GM21360 (cell line): Measurements from ENCODE around the gene RABEP2.
"Not testable (repeated sequence)": the region's sequence is repeated elsewhere in the genome, so short reads cannot be mapped to it uniquely, and the experiment has no call there.

Experiments used
- ATAC-seq: cut with Tn5 transposase; IDR thresholded peaks from one replicate; pipeline ENCODE4 v1.9.1; 2021; ENCODE audit warnings: mild to moderate bottlenecking, moderate library complexity; ENCODE audit not compliant: unreplicated experiment

Gene RABEP2

DNA sequence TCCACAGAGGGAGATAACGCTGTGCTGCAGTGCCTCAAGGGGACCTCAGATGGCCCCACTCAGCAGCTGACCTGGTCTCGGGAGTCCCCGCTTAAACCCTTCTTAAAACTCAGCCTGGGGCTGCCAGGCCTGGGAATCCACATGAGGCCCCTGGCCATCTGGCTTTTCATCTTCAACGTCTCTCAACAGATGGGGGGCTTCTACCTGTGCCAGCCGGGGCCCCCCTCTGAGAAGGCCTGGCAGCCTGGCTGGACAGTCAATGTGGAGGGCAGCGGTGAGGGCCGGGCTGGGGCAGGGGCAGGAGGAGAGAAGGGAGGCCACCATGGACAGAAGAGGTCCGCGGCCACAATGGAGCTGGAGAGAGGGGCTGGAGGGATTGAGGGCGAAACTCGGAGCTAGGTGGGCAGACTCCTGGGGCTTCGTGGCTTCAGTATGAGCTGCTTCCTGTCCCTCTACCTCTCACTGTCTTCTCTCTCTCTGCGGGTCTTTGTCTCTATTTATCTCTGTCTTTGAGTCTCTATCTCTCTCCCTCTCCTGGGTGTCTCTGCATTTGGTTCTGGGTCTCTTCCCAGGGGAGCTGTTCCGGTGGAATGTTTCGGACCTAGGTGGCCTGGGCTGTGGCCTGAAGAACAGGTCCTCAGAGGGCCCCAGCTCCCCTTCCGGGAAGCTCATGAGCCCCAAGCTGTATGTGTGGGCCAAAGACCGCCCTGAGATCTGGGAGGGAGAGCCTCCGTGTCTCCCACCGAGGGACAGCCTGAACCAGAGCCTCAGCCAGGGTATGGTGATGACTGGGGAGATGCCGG lies 7.5 kb upstream of the RABEP2 start:
- no peak for ATAC-seq

DNA sequence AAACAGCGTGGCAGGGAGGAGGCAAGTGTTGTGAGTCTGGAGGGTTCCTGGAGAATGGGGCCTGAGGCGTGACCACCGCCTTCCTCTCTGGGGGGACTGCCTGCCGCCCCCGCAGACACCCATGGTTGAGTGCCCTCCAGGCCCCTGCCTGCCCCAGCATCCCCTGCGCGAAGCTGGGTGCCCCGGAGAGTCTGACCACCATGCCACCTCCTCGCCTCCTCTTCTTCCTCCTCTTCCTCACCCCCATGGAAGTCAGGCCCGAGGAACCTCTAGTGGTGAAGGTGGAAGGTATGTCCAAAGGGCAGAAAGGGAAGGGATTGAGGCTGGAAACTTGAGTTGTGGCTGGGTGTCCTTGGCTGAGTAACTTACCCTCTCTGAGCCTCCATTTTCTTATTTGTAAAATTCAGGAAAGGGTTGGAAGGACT lies 6.8 kb upstream of the RABEP2 start, which contains the start of gene CD19:
TSS of gene CD19 (plus strand) at position 171 of the 425 bp plus-strand sequence. CDS start at position 201, 30 bp downstream.
- no peak for ATAC-seq

DNA sequence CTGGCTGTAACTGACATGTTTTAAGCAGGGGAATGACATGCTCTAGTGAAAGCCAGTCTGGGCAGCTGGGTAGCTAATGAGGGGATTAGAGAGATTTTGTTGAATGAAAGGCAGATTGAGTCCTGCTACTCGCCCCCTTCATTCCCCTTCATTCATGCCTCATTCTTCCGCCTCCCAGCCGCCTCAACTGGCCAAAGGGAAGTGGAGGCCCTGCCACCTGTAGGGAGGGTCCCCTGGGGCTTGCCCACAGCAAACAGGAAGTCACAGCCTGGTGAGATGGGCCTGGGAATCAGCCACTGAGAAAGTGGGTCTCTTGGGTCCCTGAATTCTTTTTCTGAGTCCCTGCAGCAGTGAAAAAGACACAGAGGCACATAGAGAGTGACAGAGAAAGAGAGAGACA lies 5.6 kb upstream of the RABEP2 start:
- ATAC-seq: no peak

DNA sequence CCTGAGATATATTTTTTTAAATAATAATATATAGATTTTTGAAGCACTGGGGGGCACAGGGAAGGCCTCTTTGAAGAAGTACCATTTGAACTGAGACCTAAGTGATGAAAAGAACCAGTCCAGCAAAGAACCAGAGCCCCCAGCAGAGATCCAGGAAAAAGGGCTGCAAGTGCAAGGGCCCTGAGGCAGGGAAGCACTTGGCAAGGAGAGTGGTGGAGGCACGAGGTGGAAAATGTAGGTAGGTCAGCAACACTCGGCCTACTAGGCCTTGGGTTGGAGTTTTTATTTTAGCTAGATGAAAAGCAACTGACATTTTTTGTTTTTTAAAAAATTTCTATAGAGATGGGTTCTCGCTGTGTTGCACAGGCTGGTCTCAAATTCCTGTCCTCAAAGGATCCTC lies 5.2 kb upstream of the RABEP2 start:
- no peak for ATAC-seq

DNA sequence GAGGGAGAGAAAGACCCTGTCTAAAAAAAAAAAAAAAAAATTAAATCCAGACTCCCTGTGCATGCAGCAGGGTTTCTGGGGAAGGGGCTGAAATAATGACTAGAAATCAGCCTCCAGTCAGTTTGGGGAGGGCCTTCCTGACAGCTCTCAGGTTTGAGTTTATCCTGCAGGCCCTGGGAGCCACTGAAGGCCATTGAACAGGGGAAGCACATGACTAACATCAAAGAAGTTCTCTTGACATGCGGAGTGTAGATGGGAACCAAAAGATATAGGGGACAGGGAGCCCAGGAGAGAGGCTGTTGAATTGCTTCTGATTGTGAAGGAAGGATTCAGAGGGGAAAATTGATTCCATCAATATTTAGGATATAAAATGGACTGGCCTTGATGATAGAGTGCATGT lies 2.8 kb upstream of the RABEP2 start:
- no peak for ATAC-seq

DNA sequence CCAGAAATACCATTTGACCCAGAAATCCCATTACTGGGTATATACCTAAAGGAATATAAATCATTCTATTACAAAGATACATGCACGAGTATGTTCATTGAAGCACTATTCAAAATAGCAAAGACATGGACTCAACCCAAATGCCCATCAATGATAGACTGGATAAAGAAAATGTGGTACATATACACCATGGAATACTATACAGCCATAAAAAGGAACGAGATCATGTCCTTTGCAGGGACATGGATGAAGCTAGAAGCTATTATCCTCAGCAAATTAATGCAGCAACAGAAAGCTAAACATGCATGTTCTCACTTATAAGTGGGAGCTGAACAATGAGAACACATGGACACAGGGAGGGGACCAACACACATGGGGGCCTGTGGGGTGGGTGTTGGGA lies 1.2 kb upstream of the RABEP2 start:
- ATAC-seq: not testable (repeated sequence)

DNA sequence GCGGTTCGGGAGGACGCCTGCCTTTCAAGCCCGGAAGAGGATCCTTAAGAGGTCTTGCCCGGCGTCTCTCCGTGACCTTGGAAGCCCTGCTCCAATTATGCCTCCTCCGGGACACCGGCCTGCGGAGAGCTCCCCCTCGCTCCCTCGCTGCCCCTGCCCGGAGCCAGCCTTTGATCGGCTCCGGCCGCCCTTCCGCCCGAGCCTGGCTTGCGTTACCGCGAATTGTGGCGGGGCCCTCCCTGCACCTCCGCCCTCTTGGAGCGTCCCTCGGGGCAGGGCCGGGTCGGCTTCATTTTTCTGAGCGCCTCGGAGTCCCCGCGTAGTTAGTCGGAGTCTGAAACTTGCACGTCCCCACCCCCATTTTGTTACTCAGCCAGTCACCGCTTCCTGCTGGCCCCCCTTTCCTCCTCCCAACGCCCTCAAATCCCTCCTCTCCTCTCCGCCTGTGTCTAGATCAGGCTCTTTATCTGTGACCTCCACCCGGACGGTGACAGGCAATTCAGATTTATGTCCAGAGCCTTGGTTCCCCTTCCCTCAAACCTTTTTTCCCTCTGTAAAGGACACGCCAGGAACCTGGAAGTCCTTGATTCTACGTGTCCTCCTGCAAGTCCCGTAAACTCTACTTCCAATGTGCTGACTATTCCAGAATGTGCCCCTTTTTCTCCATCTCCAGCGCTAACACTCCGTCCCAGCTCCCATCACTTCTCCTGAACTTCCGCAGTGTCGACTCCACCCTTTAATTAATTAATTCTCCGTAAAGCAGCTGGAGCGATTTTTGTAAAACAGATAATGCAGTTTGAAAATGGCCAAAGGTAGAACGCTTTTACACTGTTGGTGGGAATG lies 569 bp upstream of the RABEP2 start:
- ATAC-seq: peak; percentile 35

DNA sequence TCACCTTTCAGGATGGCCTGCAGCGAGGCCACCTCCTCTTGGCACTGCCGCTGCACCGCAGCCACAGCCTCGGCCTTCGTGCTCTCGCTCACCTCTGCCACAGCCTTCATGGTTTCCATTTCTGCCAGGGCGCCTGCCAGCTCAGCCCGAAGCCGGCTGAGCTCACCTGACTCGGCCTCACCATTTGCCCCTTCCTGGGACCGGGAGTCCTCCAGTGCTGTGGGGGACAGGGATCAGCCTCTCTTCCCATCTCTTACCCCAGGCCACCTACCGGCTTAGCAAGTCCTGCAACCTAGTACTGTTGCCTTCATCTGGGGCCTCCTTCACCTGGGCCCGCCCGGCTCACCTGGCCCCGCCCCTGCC lies 658 bp downstream of the RABEP2 start:
- no peak for ATAC-seq

DNA sequence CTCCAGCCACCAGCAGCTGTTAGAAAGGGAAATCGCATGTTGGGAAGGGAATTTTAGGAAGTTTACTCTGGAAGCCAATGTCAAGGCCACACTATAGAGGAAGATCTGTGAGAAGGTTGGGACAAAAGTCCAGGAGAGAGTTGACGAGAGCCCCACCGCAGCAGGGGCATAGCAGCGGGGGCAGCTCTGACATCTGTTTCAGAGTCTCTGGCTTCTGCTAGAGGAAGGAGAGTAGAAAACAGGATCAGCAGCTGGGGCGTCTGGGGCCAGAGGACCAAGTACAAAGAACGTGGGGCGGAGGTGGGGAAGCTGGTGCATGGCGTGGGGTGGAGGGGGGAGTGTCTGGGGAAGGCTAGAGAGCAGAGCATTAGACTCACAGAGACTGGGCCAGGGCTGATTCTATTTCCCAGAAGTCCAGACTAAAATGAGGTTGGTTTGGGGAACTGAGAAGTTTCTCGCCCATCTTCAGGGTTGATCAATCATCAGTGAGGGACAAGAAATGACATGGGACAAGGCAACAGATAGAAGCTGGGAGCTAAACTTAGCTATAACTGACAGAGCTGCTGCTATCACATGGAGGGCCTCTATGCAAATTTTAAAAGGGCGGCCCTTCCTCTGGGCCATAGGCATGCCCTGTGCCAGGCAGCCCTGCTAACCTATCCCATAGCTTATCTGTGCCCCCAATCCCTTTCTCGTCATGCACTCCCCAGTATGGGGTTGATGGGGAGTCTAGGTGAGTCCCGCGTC lies 1.2 kb downstream of the RABEP2 start:
- peak; percentile 47 for ATAC-seq

DNA sequence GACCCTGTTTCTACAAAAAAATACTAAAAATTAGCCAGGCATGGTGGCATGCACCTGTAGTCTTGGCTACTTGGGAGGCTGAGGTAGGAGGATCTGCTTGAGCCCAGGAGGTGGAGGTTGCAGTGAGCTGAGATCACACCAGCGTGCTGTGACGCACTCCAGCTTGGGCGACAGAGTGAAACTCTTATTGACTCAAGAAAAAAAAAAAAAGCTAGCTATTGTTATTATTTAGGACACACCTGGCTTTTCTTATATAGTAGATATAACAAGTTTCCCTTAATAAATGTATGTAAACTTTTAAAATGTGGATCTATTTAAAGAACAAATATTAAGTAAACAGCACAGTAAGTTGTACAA lies 1.8 kb downstream of the RABEP2 start:
- ATAC-seq: no peak

DNA sequence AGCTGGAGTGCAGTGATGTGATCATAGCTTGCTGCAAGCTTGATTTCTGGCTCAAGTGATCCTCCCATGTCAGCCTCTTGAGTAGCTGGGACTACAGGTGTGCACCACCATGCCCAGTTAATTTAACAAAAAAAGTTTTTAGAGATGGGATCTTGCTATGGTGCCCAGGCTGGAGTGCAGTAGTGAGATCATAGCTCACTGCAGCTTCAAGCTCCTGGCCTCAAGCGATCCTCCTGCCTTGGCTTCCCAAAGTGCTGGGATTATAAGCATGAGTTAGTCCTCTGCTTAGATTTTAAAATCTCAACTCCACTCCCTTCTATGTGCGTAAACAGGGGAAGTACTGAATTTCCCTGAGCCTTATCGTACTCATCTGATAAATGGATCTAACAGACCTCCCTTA lies 6.3 kb downstream of the RABEP2 start:
- ATAC-seq: no peak

DNA sequence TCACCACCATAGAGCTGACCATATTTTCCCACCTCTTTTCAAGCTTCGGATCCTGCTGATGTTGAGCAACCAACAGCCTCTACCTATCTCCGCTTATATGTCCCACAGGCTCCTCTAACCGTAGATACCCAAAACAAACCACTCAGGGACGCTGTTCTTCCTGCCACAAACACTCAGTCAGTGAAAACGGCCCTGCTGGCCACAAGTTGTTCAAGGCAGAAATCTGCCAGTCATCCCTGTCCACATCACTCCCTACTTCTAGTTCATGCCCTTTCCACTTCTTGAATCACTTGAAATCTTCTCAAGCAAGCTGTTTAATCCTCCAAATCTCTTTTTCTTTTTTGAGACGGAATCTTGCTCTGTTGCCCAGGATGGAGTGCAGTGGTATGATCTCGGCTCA lies 7.9 kb downstream of the RABEP2 start:
- ATAC-seq: no peak

DNA sequence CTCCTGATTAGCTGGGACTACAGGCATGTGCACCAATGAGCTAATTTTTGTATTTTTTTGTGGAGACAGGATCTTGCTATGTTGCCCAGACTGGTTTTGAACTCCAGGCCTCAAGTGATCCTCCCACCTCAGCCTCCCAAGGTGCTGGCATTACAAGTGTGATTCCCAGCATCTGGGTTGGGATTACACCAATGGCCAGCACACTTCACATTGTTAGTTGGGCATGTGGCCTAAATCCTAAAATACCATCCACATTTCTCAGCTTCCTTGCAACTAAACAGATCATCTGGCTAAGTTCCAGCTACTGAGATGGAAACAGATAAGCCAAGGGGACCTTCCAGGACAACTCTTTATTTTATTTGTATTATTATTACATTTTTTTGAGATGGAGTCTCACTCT lies 9.9 kb downstream of the RABEP2 start:
- ATAC-seq: no peak

DNA sequence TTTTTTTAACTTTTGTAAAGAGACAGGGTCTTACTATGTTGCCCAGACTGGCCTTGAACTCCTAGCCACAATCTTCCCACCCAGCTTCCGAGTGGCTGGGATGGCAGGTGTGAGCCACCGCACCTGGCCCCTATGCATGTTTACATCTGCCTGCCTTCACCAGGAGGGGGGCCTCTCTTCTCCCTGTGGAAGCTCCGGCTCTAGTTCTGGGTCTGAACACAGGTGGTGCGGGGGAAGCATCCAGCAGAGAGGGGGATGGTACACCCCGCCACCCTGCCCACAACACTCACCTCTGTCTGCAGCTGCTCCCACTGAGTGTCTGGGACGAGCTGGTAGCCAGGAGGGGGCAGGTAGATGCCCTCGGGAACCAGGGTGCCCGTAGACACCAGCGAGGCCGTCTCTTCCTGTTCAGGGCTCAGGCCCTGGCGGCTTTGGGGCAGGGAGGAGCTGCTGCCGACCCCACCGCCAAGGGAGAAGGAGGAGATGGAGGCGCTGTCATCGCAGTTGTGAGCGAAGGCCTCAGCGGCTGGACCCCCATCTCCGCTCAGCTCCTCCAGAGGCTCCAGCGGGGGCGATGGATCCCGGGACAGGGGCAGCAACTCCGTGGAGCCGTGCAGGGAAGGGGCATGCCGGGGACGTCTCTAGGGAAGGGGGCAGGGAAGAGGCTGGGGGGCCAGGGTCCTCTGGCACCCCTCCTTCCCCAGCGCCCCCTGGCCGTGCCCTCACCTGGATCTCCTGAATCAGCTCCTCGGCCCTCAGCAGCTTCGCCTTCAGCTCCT lies 10.9 kb downstream of the RABEP2 start:
- no peak for ATAC-seq

DNA sequence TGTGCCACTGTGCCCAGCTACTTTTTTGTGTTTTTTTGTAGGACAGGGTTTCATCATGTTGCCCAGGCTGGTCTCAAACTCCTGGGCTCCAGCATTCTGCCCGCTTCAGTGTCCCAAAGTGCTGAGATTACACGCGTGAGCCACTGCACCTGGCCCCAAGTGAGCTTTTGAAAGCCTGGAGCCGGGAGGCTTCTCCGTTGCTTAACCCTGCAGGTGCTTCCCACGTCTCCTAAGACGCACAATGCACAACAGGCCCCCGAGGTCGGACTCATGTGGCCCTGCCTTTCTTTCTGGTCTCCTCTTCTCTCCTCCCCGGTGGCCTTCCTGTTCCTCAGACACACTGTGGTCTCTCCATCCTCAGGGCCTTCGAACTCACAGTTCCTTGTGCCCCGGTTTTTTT lies 12.5 kb downstream of the RABEP2 start:
- ATAC-seq: no peak

DNA sequence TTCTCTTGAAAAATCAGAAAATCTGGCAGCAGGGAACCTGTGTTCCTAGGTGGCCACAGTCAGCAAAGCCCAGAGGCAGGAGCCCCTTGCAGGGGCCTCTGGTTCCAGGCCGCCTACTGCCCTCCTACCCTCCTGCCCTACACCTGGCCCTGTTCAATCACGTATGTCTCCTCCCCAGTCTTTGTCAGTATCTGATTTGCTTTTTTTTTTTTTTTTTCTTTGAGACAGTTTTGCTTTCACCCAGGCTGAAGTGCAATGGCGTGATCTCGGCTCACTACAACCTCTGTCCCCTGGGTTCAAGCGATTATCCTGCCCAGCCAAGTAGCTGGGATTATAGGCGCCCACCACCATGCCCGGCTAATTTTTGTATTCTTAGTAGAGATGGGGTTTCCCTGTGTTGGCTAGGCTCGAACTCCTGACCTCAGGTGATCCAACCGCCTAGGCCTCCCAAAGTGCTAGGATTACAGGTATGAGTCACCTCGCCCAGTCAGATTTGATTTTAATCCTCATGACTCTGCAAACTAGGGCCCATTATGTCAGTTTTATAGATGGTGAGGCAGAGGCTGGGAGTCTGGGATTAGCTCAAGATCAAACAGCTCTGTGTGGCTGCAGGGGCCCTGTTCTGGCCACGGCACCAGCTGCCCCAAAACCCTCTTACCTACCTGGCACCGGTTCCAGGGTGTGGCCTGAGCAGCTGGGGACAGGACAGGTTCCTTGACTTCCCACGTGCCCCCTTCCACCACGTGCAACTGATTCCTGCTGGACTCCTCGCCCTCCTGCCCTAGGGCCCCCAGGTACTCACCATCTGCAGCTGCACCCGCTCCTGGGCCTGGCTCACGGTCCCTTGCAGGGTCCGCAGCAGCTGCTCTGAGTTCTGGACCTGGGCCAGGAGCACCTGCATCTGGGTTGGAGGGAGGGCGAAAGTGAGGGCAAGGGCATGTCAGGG lies 14.7 kb downstream of the RABEP2 start:
- ATAC-seq: no peak

DNA sequence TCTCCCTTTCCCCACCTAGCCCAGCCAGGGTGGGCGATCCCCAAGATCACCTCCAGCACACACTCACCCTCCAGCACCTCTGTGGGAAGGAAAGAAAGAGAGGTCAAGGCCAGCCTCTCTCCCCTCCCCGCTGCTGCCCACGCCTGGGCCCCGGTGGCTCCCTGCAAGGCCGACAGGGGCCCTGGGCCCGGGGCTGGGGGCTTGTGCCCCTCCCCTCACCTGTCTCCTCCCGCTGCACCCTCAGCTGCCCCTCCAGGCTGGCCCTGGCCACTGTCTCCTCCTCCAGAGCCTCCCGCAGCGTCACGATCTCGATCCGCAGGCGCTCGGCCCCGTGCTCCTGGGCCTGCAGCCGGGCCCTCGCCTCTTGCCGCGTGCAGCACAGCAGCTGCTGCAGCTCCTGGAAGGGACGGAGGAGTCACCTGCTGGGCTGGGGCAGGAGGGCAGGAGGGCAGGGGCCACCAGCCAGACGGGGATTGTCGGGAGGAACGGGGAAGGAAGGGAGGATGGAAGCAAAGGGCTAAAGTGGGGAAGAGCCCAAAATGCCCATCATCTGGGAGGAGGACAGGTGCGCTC lies 19.2 kb downstream of the RABEP2 start:
- no peak for ATAC-seq

DNA sequence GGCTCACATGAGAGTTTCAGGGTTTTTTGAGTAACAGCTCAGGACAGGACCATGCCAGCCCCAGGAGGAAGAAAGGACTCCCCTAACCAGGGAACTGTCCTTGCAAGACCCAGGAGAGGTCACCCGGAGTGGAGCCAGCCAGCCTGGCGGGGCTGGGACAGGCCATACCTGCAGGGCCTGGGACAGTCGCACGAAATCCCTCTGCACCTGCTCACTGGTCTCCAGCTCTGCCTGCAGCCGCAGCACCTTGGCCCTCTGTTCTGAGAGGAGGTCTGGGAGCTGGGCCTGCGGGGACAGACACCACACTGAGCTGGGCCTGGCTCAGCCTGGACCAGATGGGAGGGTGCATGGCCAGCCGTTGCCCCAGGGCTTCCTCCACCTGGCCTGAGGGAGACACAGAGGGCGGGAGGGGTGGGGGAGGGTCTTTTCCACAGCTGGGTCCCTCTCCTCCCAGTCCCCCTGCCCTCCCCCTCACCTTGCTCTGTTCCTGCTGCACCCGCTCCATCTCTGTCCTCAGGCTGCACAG lies 19.7 kb downstream of the RABEP2 start:
- ATAC-seq: no peak

DNA sequence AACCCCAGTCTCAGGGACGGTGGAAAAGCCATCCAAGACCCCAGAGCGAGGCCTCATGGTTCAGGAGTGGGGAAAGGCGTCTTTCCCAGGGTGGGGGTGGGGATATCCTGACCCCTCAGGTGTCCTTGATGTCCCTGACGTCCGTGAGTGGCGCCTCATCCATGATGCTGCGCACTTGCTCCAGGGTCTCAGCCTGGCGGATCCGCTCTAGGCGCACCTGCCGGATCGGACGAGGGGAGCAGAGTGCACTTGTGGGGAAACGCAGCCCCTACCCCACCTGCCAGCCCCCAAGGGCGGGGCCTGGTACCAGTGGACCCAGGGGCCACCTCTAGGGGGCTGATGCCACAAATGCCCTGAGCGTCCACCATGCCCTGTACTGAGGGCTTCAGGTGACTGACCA lies 20.2 kb downstream of the RABEP2 start:
- ATAC-seq: no peak
